IPS-NIHi11 (cell line): ENCODE data around the gene CAPZA1.
A peak's percentile ranks its signal among the peaks of the same experiment; 100 is the strongest.

Experiments
- DNase-seq: peaks from one replicate; pipeline ENCODE4 v3.0.0; 2012; ENCODE audit warnings: mixed read lengths, low spot score

The CAPZA1 gene

DNA sequence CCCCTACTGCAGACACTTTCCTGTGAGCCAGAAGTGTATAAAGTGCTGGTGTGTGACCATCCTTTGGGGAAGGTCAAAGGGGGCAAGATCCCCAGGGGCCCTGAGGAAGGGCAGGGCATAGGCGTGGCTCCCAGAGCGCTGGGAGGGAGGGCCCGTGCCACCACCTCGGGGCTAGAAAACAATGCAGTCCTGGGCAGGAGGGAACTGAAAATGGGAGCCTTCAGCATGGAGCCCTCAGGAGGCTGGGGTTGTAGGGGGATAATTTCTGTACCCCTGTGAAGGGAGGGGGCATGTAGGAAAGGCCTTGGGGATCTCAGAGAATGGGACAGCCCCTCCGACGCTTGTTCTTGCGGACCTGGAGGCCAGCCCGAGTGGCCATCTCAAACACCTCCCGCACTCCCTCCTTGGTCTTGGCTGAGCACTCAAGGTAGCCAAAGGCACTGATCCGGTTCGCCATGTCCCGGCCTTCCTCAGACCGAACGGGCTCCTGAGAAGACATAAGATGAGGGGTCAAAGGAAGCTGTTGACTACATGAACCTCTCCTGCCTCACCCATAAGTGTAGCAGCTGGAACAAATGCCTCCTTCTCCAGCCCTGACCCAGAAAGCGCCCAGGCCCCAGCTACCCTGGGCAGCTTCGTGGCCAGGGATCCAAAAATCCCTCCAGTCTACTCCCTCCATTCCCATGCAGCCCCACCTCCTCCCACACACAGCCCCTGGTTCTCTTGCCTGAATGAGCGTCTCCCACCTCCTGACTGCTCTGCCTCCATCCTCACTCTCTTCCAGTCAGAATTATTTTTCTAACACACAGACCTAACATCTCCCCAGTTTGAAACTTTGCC is 81.8 kb downstream of the CAPZA1 start:
- DNase-seq, result no peak

GRCh38 chr1:112702067-112702395 is 82.4 kb downstream of the CAPZA1 start:
- DNase-seq, result no peak

GRCh38 chr1:112702420-112703261 is 83.0 kb downstream of the CAPZA1 start:
- DNase-seq, result no peak

- DNase-seq, result no peak
Measured at GRCh38 chr1:112703706-112704105, 84.1 kb downstream of the CAPZA1 start.

DNA sequence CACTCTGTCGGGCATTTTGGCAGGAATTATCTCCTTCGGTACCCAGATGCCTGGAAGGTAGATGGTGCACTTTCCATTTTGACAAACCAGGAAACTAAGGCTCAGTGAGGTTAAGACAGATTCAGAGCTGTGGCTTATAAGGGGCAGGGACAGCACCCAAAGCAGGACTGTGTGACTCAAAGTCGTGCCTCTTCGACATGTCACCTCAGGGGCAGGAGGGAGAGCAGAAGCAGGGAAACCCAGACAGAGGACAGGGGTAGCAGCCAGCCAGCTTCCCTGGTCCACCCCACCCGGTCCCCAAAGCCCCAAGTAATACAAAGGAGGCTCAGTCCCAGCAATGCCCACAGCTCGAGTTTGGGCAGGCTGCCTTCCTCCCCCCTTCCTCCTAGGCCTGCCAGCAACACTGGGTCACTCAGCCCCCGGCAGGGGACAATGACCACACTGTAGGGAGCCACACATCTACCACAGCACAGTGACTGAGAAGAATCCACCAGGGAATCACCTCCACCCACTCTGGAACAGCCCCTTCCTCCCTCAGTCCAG is 84.8 kb downstream of the CAPZA1 start:
- DNase-seq, result no peak

DNA sequence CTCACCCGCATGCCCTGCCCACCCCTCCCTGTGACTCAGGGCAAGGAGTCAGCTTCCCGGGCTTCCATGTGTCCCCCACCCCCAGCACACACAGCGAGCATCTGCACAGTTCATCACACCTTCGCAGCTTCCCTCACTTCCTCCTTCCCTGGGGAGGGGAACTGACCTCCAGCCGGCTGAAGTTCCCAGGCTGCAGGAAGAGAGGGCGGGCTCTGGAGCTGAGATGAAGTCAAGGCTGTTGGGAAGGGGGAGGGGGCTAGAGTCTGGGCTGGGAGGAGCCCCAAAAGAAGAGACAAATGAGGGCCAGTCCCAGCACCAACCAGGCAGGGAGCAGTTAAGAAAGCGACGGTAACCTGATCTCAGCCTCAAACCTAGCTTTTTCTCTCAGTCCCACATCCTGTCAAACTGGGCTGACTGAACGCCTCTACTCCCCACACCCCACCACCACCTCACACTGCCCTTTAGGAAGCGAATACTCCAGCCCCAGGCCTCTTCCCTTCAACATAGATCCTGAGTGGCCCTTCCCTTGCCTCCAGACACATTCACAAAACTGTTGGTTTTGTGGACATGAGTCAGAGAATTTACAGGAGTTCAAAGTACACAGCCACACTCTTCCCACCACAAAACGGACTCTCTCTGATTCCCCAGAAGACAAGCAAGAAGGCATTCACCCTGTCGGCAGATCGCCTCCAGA is 85.4 kb downstream of the CAPZA1 start:
- DNase-seq, result peak; percentile 88

GRCh38 chr1:112706505-112707220 is 87.0 kb downstream of the CAPZA1 start, which contains the start of gene RHOC:
Gene RHOC (minus strand): TSS chr1:112707127. CDS start chr1:112703799, 3,328 bp downstream.
- DNase-seq, result peak; percentile 81

DNA sequence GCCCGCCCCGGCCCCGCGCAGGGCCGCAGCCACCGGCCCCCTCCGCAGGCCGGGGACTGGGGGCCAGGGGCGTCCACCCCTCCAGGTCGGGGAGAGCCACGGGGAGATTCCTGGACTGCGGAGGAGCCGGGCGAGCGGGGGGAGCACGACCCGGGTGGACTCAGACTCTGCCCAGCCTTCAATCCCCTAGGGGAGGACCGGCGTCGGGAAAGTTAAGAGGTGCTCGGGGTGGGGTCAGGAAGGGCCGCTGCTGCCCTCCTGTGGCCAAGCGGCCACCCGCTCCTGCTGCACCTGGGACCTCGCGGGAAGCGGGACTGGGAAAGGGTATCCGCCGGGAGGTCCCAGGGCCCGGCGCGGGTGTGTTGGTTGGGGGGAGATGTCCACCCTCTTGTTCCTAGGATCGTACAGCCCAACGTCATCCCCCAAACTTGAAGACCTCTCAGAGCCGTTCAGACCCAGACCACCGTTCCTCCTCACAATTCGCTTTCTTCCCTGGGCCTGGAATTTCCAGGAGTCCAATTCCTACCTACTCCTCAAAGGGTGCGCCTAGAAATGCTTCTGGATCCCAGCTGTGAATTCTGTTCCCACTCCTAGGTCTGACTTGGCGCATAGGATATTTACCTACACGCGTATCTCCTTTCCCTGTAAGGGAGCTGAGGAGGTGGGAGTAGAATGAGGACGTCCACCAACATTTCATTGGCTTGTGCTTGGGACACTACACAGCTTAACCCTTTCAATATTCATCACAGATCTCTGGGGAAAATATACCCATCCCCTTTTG is 87.8 kb downstream of the CAPZA1 start:
- DNase-seq, result peak; percentile 86

DNA sequence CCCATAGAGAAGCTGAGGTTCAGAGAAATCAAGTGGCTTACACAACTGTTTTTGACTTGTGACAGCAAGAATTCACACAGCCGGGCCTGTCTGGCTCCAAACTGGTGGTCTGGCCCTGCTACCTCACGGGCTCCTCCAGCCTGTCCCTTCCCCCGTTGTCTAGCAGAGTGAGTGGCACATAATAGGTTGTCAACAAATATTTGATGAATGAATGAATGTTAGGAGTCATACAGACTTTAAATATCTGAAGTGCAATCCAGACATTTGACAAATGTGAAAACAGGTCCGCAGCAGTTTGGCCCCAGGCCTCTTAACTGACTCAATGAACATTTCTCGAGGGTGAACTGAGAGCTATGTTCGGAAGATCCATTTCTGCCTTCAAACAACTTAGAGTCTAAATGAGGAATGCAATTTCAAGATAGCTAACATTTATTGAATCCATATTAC is 88.4 kb downstream of the CAPZA1 start:
- no peak for DNase-seq

- no peak for DNase-seq
Measured at GRCh38 chr1:112708489-112708888, 88.9 kb downstream of the CAPZA1 start.

- DNase-seq, result no peak
Measured at GRCh38 chr1:112710159-112710558, 90.5 kb downstream of the CAPZA1 start.

GRCh38 chr1:112710586-112710985 is 91.0 kb downstream of the CAPZA1 start:
- no peak for DNase-seq

GRCh38 chr1:112711041-112711440 is 91.4 kb downstream of the CAPZA1 start:
- no peak for DNase-seq

DNA sequence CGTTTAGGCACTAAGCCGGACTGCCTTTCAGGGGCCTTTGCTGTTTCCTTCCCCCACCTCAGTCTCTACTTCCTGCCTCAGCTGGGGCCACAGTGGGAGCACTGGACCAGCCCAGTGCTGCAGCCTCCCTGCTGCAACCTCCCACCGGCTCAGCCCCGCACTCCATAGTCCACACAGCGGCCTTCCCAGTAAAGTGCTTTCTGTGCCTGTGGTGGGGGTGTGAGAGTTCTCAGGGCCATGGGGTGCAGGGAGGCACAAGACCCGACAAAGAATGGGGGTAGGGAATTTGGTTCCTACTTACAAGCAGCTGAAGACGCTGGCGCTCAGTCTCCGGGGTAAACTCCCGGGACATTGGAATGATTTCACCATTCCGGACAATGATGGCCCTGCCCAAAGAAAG is 92.0 kb downstream of the CAPZA1 start:
- DNase-seq, result no peak

DNA sequence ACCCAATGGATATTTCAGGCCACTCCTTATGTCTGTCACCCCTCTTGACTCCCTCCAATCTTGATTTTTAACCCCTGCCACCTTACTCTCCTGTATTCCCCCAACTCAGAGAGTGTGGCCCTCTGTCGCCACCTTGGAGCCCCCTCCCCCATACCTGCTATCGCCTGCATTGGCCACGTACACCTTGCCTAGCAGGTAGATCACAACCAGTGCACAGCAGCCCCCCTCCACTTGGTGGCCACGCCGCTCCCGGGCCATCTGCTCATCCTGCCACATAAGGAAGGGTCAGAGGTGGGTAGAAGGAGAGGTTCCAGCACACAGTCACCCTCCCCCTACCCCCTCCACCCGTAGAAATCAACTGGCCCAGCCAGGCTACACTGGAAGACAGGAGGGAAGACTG is 92.6 kb downstream of the CAPZA1 start:
- DNase-seq, result no peak

DNA sequence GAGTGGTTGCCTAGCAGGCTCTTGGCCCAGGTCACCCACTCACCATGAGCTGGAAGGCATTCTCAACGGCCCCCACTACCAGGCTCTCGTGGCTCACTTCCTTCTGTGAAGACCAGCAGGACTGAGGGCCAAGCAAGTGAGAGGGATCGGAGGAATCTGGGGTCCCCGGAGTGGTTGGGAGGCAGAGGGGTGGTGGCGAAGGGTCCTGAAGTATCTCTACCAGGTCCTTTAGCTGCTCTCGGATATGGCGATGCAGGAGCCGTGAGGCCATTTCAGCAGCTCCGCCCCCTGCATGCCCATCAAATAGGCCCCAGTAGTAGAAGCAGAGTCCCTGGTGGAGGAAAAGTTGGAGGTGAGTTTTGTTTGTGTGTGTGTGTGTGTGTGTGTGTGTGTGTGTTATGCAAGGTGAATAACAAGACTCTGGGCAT is 93.1 kb downstream of the CAPZA1 start:
- DNase-seq, result no peak

DNA sequence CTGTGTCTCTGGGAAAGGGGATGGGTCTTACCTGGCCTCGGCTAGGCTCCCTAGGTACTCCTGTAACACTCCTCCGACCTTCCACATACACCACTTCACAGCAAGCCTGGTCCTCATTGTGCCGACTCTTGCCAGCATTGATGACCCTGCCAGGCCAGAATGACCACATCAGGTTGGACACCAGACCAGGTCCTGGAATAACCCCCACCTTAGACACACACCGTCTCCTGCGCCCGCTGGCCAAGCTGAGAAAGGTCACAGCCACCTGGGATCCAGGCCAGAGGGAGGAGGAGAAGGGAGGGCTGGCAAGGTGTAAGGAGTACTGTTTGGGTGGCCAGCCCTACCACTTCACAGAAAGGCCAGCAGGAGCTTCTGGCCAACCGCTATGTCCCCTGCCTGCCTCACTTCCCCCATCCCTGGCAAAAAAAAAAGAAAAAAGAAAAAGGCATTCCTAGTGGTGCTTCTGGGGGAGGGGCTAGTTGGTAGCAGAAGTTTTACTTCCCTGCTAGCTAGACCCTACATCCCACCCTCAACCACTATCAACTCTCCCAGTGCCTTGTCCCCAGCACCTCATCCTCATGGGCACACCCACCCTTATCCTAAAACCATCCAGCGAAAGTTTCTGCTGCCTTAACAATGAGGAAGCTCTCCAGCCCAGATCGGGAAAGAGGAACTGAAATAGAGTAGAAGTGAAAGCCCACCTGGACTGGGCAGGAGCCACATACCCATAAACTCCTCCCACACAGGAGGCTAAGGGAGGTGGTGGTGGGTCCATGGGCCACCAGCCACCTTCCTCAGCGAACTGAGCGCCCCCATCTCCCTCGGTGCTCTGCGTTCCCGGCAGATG is 94.1 kb downstream of the CAPZA1 start:
- no peak for DNase-seq

DNA sequence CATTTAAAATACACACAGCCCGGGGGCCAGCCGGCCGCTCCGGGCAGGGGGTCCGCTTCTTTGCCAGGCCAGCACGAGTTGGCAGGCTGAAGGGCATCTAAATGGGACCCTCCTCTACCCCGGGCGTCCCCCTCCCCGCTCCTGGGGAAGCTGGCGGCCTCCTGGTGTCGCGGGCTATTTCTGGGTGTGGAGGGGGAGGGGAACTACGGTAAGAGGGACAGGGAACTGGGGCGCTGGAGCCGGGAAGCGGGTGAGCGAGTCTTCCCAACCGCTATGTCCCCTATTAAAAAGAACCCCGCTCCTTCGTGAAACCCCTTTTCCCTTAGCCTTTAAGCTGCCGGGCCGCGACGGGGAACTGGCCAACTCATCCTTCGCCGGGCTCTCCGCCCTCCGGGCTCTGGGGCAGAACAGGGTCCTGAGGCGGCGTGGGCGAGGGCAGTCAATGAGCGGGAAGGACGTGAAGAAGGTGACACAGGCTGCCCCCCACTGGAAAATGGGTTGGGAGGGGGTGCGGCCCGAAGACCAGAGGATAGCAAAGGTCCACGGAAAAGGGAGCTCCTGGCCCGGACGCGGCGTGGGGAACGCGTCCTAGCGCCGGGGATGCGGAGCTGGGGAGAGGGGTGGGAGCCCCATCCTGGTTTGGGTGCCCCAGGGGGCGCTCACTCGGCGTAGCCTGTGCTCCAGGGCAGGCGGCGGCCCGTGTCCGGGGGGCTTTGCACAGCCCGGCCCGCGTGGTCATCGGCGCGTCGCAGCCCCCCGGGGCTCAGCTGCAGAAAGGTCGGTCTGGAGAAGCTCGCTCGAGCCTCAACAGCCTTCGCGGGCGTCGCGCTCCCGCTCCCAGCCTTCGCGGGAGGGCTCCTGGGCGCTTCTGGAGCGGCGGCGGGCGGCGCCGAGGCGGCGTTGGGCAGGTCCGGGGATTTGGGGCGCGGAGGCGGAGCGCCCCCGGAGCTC is 95.0 kb downstream of the CAPZA1 start:
- DNase-seq, result no peak
